Neuronal stem cell (in vitro differentiated cells): ENCODE data around the gene CERS3.

Experiments used
- DNase-seq: peaks from one replicate; pipeline ENCODE4 v3.0.0-alpha.2; 2013; ENCODE audit warnings: low spot score
- H2AFZ ChIP-seq: one replicate; pipeline ENCODE4 v1.6.1; 2013; ENCODE audit warnings: mild to moderate bottlenecking, low read length, inconsistent platforms
- H2AK5ac ChIP-seq: 2 replicates; pipeline ENCODE4 v1.6.1; 2013; ENCODE audit warnings: low read depth, mild to moderate bottlenecking, inconsistent platforms, low read length, moderate library complexity, mixed read lengths
- H2BK120ac ChIP-seq: 2 replicates; pipeline ENCODE4 v1.6.1; 2013; ENCODE audit warnings: low read depth, mild to moderate bottlenecking, inconsistent platforms, low read length, moderate library complexity, mixed read lengths
- H2BK12ac ChIP-seq: one replicate; pipeline ENCODE4 v1.6.1; 2013; ENCODE audit warnings: low read length, inconsistent platforms
- H2BK15ac ChIP-seq: 2 replicates; pipeline ENCODE4 v1.6.1; 2013; ENCODE audit warnings: mild to moderate bottlenecking, low read length, inconsistent platforms, mixed read lengths
- H2BK5ac ChIP-seq: one replicate; pipeline ENCODE4 v1.6.1; 2013; ENCODE audit warnings: inconsistent platforms, mild to moderate bottlenecking, low read length, moderate library complexity
- H3K14ac ChIP-seq: one replicate; pipeline ENCODE4 v1.6.1; 2013; ENCODE audit warnings: low read length, inconsistent platforms
- H3K18ac ChIP-seq: 2 replicates; pipeline ENCODE4 v1.6.1; 2013; ENCODE audit warnings: low read length, inconsistent platforms
- H3K23ac ChIP-seq: 2 replicates; pipeline ENCODE4 v1.6.1; 2013; ENCODE audit warnings: low read depth, mild to moderate bottlenecking, mixed read lengths, low read length, inconsistent platforms; ENCODE audit not compliant: poor library complexity
- H3K27ac ChIP-seq: replicated peaks from 3 replicates; pipeline ENCODE4 v1.5.1; 2013; ENCODE audit warnings: low read length, inconsistent platforms
- H3K27me3 ChIP-seq, 3 experiments: 2 replicates each; pipeline ENCODE4 v1.6.1; 2013; ENCODE audit warnings: low read length in 3 of 3, mild to moderate bottlenecking in 2 of 3, inconsistent platforms in 1 of 3, low read depth in 1 of 3, mixed read lengths in 1 of 3, moderate library complexity in 1 of 3; ENCODE audit not compliant: control insufficient read depth in 3 of 3, insufficient read depth in 3 of 3
- H3K36me3 ChIP-seq, 2 donors: replicated peaks in 1 of 2; 2 replicates each; pipeline ENCODE4 v1.6.1; 2013; ENCODE audit warnings: low read length in 2 of 2; ENCODE audit not compliant: control insufficient read depth in 2 of 2, insufficient read depth in 2 of 2
- H3K4ac ChIP-seq: 2 replicates; pipeline ENCODE4 v1.6.1; 2013; ENCODE audit warnings: inconsistent platforms, mild to moderate bottlenecking, low read length, moderate library complexity
- H3K4me1 ChIP-seq, 2 donors: 1 replicate in 1 of 2; 2 replicates in 1 of 2; pipeline ENCODE4 v1.6.1; 2013; ENCODE audit warnings: low read length in 2 of 2, low read depth in 1 of 2; ENCODE audit not compliant: control insufficient read depth in 2 of 2, insufficient read depth in 1 of 2
- H3K4me2 ChIP-seq: one replicate; pipeline ENCODE4 v1.6.1; 2013; ENCODE audit warnings: mild to moderate bottlenecking, low read length, inconsistent platforms; ENCODE audit not compliant: insufficient read depth, poor library complexity, severe bottlenecking
- H3K4me3 ChIP-seq, 2 donors: 2 replicates each; pipeline ENCODE4 v1.5.1; 2013; ENCODE audit warnings: low read length in 2 of 2, mild to moderate bottlenecking in 2 of 2, inconsistent platforms in 1 of 2, moderate library complexity in 1 of 2
- H3K79me1 ChIP-seq: one replicate; pipeline ENCODE4 v1.6.1; 2013; ENCODE audit warnings: low read depth, mild to moderate bottlenecking, inconsistent platforms, low read length, moderate library complexity
- H3K9ac ChIP-seq: one replicate; pipeline ENCODE4 v1.6.1; 2013; ENCODE audit warnings: mild to moderate bottlenecking, low read depth, low read length, inconsistent platforms; ENCODE audit not compliant: poor library complexity
- H3K9me3 ChIP-seq, 2 donors: replicated peaks in 1 of 2; 2 replicates each; pipeline versions ENCODE3 to v1.6.1; 2013; ENCODE audit warnings: low read length in 2 of 2, mild to moderate bottlenecking in 2 of 2, inconsistent platforms in 1 of 2, low read depth in 1 of 2, mixed read lengths in 1 of 2, moderate library complexity in 1 of 2; ENCODE audit not compliant: control insufficient read depth in 2 of 2, insufficient read depth in 1 of 2
- H4K8ac ChIP-seq: one replicate; pipeline ENCODE4 v1.6.1; 2013; ENCODE audit warnings: low read depth, mild to moderate bottlenecking, inconsistent platforms, low read length, moderate library complexity
- H4K91ac ChIP-seq: one replicate; pipeline ENCODE4 v1.6.1; 2013; ENCODE audit warnings: low read length, low read depth, mild to moderate bottlenecking, inconsistent platforms; ENCODE audit not compliant: poor library complexity
- WGBS, 2 donors: extraction: QIAGEN DNeasy Blood & Tissue Kit; methylation state at CpG; one replicate each; pipeline ENCODE4 v1.1.7; 2013; ENCODE audit warnings: missing lambda C conversion rate in 2 of 2, mixed read lengths in 1 of 2; ENCODE audit not compliant: insufficient read length in 2 of 2, insufficient replicate concordance in 1 of 2; ENCODE audit errors: extremely low coverage in 2 of 2; 5-methylcytosine and 5-hydroxymethylcytosine counted together

Gene CERS3

DNA sequence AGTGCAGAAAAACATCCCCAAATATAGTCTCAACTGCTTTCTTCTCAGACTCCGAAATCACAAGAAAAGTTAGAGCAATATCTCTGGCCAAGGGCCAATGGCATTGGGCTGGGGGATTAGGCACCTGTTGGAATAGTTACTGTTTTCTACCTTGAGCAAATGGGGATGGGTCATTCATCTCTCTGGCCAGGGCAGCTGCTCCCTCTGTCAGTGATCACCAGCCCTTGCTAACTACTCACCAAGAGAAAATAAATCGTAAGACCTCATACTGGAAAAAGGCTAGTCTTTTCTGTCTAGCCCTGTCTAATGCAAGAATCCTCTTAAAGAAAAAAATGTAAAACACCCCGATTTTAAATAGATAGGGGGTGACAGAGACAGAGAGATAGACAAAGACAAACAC lies 10.9 kb downstream of the CERS3 start:
- H4K91ac ChIP-seq: no peak overlapping the region
- no peaks in the 10 kb centered on the region for H3K79me1 ChIP-seq
- no peak overlapping the region for H3K23ac ChIP-seq
- H2BK5ac ChIP-seq: no peak overlapping the region
- peaks cover 0 to 11% (median 0%) of the 10 kb centered on the region in 3 experiments for H3K27me3 ChIP-seq
- H2BK120ac ChIP-seq: no peak overlapping the region
- H3K36me3 ChIP-seq: no peaks in the 10 kb centered on the region
- no peak overlapping the region for H3K4me2 ChIP-seq
- H4K8ac ChIP-seq: no peak overlapping the region
- H3K18ac ChIP-seq: no peak overlapping the region
- DNase-seq: no peak
- no peak overlapping the region for H2BK15ac ChIP-seq
- WGBS, 2 donors: no CpG with 5 or more reads among the region's 3 CpGs
- H2BK12ac ChIP-seq: no peak overlapping the region
- H3K4me3 ChIP-seq: no peak overlapping the region
- no peak overlapping the region for H3K27ac ChIP-seq
- no peak overlapping the region for H3K14ac ChIP-seq
- no peak overlapping the region for H2AFZ ChIP-seq
- H3K9me3 ChIP-seq: peaks cover 0 to 2% of the 10 kb centered on the region in 2 donors
- H3K9ac ChIP-seq: no peak overlapping the region
- no peak overlapping the region for H2AK5ac ChIP-seq
- no peaks in the 10 kb centered on the region for H3K4me1 ChIP-seq
- no peak overlapping the region for H3K4ac ChIP-seq

DNA sequence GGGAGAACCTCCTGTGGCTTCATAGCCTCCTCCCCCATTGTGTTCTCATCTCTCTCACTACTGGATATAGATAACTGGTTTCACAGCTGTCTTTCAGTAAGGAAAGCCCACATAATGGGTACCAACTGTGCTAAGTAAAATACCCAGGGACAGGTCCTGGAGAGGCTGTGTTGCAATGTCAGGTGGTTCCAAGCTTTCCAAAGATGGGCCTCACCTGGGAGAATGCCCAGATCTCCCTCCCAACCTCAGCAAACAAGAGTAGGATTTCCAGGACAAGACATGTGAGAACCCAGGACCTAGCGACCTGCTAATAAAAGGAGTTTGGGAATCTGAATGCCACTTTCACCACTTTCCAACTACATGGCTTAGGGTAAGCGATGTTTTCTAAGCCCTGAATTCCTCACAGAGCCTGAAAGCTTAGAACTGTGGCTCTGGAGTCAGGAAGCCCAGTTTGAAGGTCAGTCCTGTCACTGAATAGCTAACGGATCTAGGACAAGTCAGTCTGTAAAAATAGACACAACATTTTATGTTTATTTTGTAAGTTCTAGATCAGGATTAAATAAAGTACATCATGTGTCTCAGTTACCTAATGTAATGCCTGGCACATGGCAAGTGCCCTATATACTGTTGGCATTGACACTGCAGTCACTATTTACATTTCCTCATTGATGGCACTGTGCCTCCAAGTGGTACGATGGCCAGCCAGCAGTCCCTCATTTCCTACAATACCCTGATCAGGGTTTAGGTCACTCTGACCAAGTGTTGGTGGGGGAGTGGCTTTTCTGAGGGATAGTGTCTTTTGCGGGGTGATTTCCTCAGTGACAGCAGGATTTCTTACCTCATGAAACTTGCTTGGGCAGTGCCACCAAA lies 11.9 kb downstream of the CERS3 start:
- H2BK120ac ChIP-seq: no peak overlapping the region
- no peak overlapping the region for H2AK5ac ChIP-seq
- no peak overlapping the region for H2BK5ac ChIP-seq
- no peak overlapping the region for H3K27ac ChIP-seq
- H2BK15ac ChIP-seq: no peak overlapping the region
- no peak overlapping the region for H3K4ac ChIP-seq
- H3K4me3 ChIP-seq: no peak overlapping the region
- H3K9ac ChIP-seq: no peak overlapping the region
- no peaks in the 10 kb centered on the region for H3K36me3 ChIP-seq
- no peaks in the 10 kb centered on the region for H3K79me1 ChIP-seq
- peaks cover 0 to 11% (median 0%) of the 10 kb centered on the region in 3 experiments for H3K27me3 ChIP-seq
- no peak overlapping the region for H4K8ac ChIP-seq
- no peak overlapping the region for H2BK12ac ChIP-seq
- no peak overlapping the region for H3K14ac ChIP-seq
- no CpG with 5 or more reads among the region's 5 CpGs for WGBS, 2 donors
- H3K18ac ChIP-seq: no peak overlapping the region
- no peak overlapping the region for H4K91ac ChIP-seq
- H3K4me2 ChIP-seq: no peak overlapping the region
- no peaks in the 10 kb centered on the region for H3K4me1 ChIP-seq
- H2AFZ ChIP-seq: no peak overlapping the region
- no peak for DNase-seq
- H3K23ac ChIP-seq: no peak overlapping the region
- peaks cover 0 to 2% of the 10 kb centered on the region in 2 donors for H3K9me3 ChIP-seq

DNA sequence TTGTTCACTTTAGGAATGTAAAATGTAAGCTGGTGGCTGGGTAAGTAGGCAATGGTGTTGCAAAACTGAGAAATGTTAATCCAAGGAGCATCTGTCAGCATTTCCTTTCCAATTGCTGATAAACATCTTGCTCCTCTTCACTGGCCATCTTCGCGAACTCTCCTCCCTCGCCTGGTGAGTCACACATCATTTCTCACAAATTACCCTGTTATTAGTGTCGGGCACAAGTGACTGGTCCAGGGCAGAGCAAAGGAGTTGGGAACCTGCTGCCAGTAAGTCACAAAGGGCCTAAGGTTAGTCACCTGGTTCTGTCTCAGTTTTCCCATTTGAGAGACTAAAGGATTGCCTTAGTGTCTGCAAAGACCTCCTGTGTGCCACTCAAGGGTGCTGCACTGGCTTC lies 13.0 kb downstream of the CERS3 start:
- H2BK120ac ChIP-seq: no peak overlapping the region
- H2AFZ ChIP-seq: no peak overlapping the region
- H3K23ac ChIP-seq: no peak overlapping the region
- DNase-seq: no peak
- no peak overlapping the region for H3K4me2 ChIP-seq
- no peak overlapping the region for H3K4ac ChIP-seq
- no peak overlapping the region for H4K8ac ChIP-seq
- H2BK5ac ChIP-seq: no peak overlapping the region
- no peak overlapping the region for H2BK15ac ChIP-seq
- H3K14ac ChIP-seq: no peak overlapping the region
- no peaks in the 10 kb centered on the region for H3K79me1 ChIP-seq
- peaks cover 0 to 2% of the 10 kb centered on the region in 2 donors for H3K9me3 ChIP-seq
- H3K4me1 ChIP-seq: no peaks in the 10 kb centered on the region
- H3K9ac ChIP-seq: no peak overlapping the region
- H2BK12ac ChIP-seq: no peak overlapping the region
- H3K27me3 ChIP-seq: peaks cover 0 to 11% (median 0%) of the 10 kb centered on the region in 3 experiments
- H3K18ac ChIP-seq: no peak overlapping the region
- H3K27ac ChIP-seq: no peak overlapping the region
- WGBS, 2 donors: no CpG with 5 or more reads among the region's 4 CpGs
- no peak overlapping the region for H2AK5ac ChIP-seq
- no peaks in the 10 kb centered on the region for H3K36me3 ChIP-seq
- H4K91ac ChIP-seq: no peak overlapping the region
- H3K4me3 ChIP-seq: no peak overlapping the region

- Histone ChIP-seq H3K9ac (no peak overlapping the region), H3K4me3 (no peak overlapping the region), H3K79me1 (no peaks in the 10 kb centered on the region), H2BK5ac (no peak overlapping the region), H2AFZ (no peak overlapping the region), H3K23ac (no peak overlapping the region), H3K18ac (no peak overlapping the region), H3K14ac (no peak overlapping the region), H3K9me3 (peaks cover 0 to 2% of the 10 kb centered on the region in 2 donors), H3K27ac (no peak overlapping the region), H3K36me3 (no peaks in the 10 kb centered on the region), H4K8ac (no peak overlapping the region), H3K4ac (no peak overlapping the region), H2BK12ac (no peak overlapping the region), H3K27me3 (no peaks in the 10 kb centered on the region), H4K91ac (no peak overlapping the region), H3K4me2 (no peak overlapping the region), H2BK15ac (no peak overlapping the region), H2BK120ac (no peak overlapping the region), H2AK5ac (no peak overlapping the region), H3K4me1 (no peaks in the 10 kb centered on the region)
- WGBS, 2 donors: no CpG with 5 or more reads among the region's 7 CpGs
- no peak for DNase-seq
Observed at GRCh38 chr15:100508641-100509300, 20.0 kb downstream of the CERS3 start.
